ENCODE data around the gene WNT6.

Gene WNT6

DNA sequence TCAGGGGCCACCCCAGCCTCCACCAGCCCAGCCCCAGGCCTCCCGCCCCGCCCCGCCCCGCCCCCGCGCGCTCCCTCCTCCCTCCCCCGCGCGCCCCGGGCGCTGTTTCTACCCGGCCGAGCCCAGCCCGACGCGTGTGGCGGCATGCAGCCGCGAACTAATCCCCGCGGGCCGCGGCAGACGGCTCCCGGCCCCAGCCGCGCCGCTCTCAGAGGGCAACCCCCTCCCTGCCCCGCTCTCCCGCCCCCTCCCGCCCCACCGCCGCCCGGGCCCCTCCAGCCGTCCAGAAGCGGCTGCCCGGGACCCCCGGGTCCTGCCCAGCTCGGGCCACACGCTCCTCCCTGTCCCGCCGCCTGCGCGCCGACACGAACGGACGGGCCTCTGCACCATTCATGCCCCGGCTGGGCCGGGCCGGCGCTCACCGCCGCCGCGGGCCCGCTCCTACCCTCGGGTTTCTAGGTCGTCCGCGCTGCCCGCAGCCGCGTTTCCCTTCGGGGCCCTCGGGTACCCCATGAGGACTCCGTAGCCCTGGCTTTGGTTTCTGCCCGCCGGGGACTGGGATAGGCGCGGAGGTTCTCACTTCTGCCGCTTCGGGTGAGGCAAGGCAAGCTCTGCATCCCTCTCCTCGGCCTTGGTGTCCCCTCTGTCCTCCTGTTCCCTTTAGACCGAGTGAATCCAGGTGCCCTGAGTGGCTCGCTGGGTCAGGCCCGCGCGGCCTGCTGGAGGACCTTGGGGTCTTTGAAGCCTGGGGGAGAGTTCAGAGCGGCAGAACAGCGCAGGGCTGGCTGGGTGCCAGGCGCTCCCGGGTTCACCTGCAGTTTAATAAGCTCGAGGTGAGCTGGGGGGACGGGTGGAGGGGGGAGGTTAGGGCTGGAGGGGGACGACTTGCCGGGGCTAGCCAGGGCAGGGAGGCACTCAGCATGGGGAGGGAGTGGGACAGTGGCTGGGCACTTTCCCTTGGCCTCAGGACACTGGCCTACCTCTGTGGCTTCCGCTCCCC is 24.2 kb downstream of the WNT6 start:
- H3K9ac ChIP-seq (ENCODE audit: low read length), result peak overlapping the region; percentile 82
- H3K27ac ChIP-seq (ENCODE audit: low read length), result peak overlapping the region; percentile 98; the same call in 1 of the 2 replicates
- H3K9me3 ChIP-seq (replicated peaks; ENCODE audit: insufficient read depth, low read length), result no peaks in the 10 kb centered on the region
- peaks cover 47% of the 10 kb centered on the region for H3F3A ChIP-seq (ENCODE audit: insufficient read depth, low read length)
- no peaks in the 10 kb centered on the region for H3K36me3 ChIP-seq (replicated peaks; ENCODE audit: insufficient read depth, low read length)
- no peaks in the 10 kb centered on the region for H3K27me3 ChIP-seq (replicated peaks; ENCODE audit: insufficient read depth, low read length)
- peaks cover 70% of the 10 kb centered on the region for H3K4me1 ChIP-seq (ENCODE audit: low read length)
- H3K79me2 ChIP-seq (ENCODE audit: low read length), result peaks cover 67% of the 10 kb centered on the region
- DNase-seq, result peak; percentile 75
- H4K20me1 ChIP-seq (ENCODE audit: insufficient read depth, low read length), result no peaks in the 10 kb centered on the region
- peak overlapping the region; percentile 66 for H3K4me3 ChIP-seq (ENCODE audit: low read length)
- peak overlapping the region; percentile 93 for H3K4me2 ChIP-seq (ENCODE audit: low read depth, low read length)
- no peaks in the 10 kb centered on the region for H3K9me2 ChIP-seq (replicated peaks; ENCODE audit: insufficient read depth, low read length)
- no peak overlapping the region for H2AFZ ChIP-seq (ENCODE audit: low read length)
- TF ChIP-seq, protein P1, sequence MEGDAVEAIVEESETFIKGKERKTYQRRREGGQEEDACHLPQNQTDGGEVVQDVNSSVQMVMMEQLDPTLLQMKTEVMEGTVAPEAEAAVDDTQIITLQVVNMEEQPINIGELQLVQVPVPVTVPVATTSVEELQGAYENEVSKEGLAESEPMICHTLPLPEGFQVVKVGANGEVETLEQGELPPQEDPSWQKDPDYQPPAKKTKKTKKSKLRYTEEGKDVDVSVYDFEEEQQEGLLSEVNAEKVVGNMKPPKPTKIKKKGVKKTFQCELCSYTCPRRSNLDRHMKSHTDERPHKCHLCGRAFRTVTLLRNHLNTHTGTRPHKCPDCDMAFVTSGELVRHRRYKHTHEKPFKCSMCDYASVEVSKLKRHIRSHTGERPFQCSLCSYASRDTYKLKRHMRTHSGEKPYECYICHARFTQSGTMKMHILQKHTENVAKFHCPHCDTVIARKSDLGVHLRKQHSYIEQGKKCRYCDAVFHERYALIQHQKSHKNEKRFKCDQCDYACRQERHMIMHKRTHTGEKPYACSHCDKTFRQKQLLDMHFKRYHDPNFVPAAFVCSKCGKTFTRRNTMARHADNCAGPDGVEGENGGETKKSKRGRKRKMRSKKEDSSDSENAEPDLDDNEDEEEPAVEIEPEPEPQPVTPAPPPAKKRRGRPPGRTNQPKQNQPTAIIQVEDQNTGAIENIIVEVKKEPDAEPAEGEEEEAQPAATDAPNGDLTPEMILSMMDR (IDR thresholded peaks at IDR 0.05; ENCODE audit: low read length), result no peak
- TF ChIP-seq EZH2phosphoT487 (IDR thresholded peaks at IDR 0.05; ENCODE audit: low read length), result no peak
- TF ChIP-seq EZH2 (optimal IDR thresholded peaks at IDR 0.05; ENCODE audit: low read depth, low read length), result no peak

DNA sequence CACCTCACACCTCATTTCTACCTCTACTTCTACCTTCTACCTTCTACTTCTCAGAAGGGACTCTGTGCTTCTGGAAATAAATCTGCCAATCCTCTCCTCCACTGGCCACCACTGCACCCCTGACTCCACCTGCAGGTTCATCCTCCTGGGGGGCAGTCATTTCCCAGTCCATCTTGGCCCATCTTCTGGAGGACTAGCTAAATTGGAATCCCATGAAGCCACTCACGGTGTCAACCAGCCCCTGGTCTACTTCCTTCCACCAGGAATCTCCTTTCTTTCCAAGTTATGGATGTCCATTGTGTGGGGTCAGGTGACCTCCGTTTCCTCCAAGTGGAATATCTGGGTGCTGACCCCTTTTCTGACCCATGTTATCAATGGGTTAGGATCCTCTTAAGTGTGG is 24.9 kb downstream of the WNT6 start:
- H3K4me3 ChIP-seq (ENCODE audit: low read length), result peak overlapping the region; percentile 66; the same call in 1 of the 2 replicates
- H3K9me2 ChIP-seq (replicated peaks; ENCODE audit: insufficient read depth, low read length), result no peaks in the 10 kb centered on the region
- H3K27me3 ChIP-seq (replicated peaks; ENCODE audit: insufficient read depth, low read length), result no peaks in the 10 kb centered on the region
- TF ChIP-seq EZH2phosphoT487 (IDR thresholded peaks at IDR 0.05; ENCODE audit: low read length) (no peak), EZH2 (optimal IDR thresholded peaks at IDR 0.05; ENCODE audit: low read depth, low read length) (no peak)
- TF ChIP-seq, protein P1 (IDR thresholded peaks at IDR 0.05; ENCODE audit: low read length), result no peak
- H3K79me2 ChIP-seq (ENCODE audit: low read length), result peaks cover 70% of the 10 kb centered on the region
- H3K27ac ChIP-seq (ENCODE audit: low read length), result peak overlapping the region; percentile 86; the same call in 1 of the 2 replicates
- peaks cover 63% of the 10 kb centered on the region for H3K4me1 ChIP-seq (ENCODE audit: low read length)
- no peaks in the 10 kb centered on the region for H3K36me3 ChIP-seq (replicated peaks; ENCODE audit: insufficient read depth, low read length)
- peak overlapping the region; percentile 82; the same call in 1 of the 2 replicates for H3K9ac ChIP-seq (ENCODE audit: low read length)
- no peak for DNase-seq
- peaks cover 40% of the 10 kb centered on the region for H3F3A ChIP-seq (ENCODE audit: insufficient read depth, low read length)
- no peak overlapping the region for H2AFZ ChIP-seq (ENCODE audit: low read length)
- H3K9me3 ChIP-seq (replicated peaks; ENCODE audit: insufficient read depth, low read length), result no peaks in the 10 kb centered on the region
- peak overlapping the region; percentile 93 for H3K4me2 ChIP-seq (ENCODE audit: low read depth, low read length)
- no peaks in the 10 kb centered on the region for H4K20me1 ChIP-seq (ENCODE audit: insufficient read depth, low read length)

DNA sequence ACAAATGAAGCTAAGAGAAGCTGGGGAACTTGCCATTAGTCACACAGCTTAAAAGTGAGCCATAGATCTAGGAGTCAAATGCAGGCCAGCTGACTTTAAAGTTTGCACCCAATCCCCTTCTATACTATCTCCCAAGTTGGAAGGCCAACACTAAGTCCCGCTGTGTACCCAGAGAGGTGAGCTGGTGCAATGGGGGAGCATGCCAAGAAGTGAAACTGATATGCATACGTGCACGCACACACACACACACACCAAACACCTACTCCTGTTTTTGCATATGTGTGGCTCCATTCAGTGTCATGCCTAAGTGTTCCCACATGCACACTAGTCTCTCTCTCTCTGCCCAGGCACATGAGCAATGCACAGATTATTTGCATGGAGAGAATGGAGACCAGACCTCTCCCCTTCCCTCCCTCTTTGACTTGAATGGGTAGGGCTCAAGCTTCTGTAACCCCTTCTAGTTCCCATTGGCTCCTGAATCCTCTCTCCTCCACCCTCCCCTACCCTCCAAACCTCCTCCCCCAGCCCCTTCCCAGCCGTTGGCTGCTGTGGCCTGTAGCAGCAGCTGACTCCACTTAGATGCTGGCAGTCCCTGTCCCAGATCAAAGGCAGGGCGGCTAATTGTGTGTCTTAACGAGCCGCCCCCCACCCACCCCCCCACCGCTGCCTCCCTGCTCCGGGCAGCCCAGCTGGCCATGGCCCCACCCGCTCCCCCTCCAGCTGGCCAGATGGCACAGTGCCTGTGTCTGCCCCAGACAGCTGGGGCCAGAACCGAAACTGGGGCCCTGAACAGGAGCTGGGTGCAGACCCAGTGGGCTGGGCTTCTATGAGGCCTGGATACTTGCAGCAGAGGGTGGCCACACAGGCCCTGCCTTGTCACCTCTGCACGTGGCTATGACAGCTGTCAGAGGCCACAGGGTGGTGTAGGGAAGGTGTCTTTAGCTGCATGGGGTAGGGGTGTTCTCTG is 26.7 kb downstream of the WNT6 start:
- Histone ChIP-seq H3K4me3 (ENCODE audit: low read length) (no peak overlapping the region), H3K9me2 (replicated peaks; ENCODE audit: insufficient read depth, low read length) (no peaks in the 10 kb centered on the region), H2AFZ (ENCODE audit: low read length) (no peak overlapping the region), H3K27me3 (replicated peaks; ENCODE audit: insufficient read depth, low read length) (no peaks in the 10 kb centered on the region), H3K4me1 (ENCODE audit: low read length) (peaks cover 64% of the 10 kb centered on the region), H4K20me1 (ENCODE audit: insufficient read depth, low read length) (no peaks in the 10 kb centered on the region), H3K4me2 (ENCODE audit: low read depth, low read length) (peak overlapping the region; percentile 93), H3F3A (ENCODE audit: insufficient read depth, low read length) (peaks cover 33% of the 10 kb centered on the region), H3K9ac (ENCODE audit: low read length) (peak overlapping the region; percentile 82), H3K9me3 (replicated peaks; ENCODE audit: insufficient read depth, low read length) (no peaks in the 10 kb centered on the region), H3K79me2 (ENCODE audit: low read length) (peaks cover 70% of the 10 kb centered on the region), H3K27ac (ENCODE audit: low read length) (peak overlapping the region; percentile 86), H3K36me3 (replicated peaks; ENCODE audit: insufficient read depth, low read length) (no peaks in the 10 kb centered on the region)
- TF ChIP-seq EZH2 (optimal IDR thresholded peaks at IDR 0.05; ENCODE audit: low read depth, low read length) (no peak), EZH2phosphoT487 (IDR thresholded peaks at IDR 0.05; ENCODE audit: low read length) (no peak)
- TF ChIP-seq, protein P1 (IDR thresholded peaks at IDR 0.05; ENCODE audit: low read length), result no peak
- peak; percentile 88 for DNase-seq
